Activated CD8-positive, alpha-beta T cell treated with anti-CD3 and anti-CD28 coated beads for 36 hours (primary cell): ENCODE data around the gene PXMP4. TPM values are rescaled to one million over a fixed set of nuclear protein-coding genes. Genes with fewer than 3 reads are reported as not detected.

ENCODE experiments used
- ATAC-seq: fragments of 200-7000 bp; cut with Tn5 transposase; one replicate; pipeline ENCODE4 v1.10.0; 2021; ENCODE audit warnings: mild to moderate bottlenecking, moderate library complexity
- CTCF ChIA-PET: fragments of 350-600 bp; sonication (Branson Sonifier 250); formaldehyde crosslinking; loops from one replicate; lab custom pipeline; 2021; ENCODE audit warnings: antibody characterized with exemption; lab: Charles Lee
- POLR2A ChIA-PET: fragments of 350-600 bp; sonication (Branson Sonifier 250); formaldehyde crosslinking; loops from one replicate; lab custom pipeline; 2021; ENCODE audit warnings: antibody characterized with exemption; lab: Charles Lee
- DNase-seq: peaks from one replicate; pipeline ENCODE4 v3.0.0-alpha.2; 2020
- H3K27ac Mint-ChIP-seq: one replicate; pipeline ENCODE4 v1.8.0; 2021; ENCODE audit warnings: mild to moderate bottlenecking, mixed read lengths
- H3K27me3 Mint-ChIP-seq: one replicate; pipeline ENCODE4 v1.8.0; 2021; ENCODE audit warnings: mixed read lengths
- H3K36me3 Mint-ChIP-seq: one replicate; pipeline ENCODE4 v1.8.0; 2021; ENCODE audit warnings: low read depth, mixed read lengths
- H3K4me1 Mint-ChIP-seq: one replicate; pipeline ENCODE4 v1.8.0; 2021; ENCODE audit warnings: low read depth, mixed read lengths
- H3K4me3 Mint-ChIP-seq: one replicate; pipeline ENCODE4 v1.8.0; 2021; ENCODE audit warnings: mild to moderate bottlenecking, moderate library complexity, mixed read lengths
- H3K9me3 Mint-ChIP-seq: one replicate; pipeline ENCODE4 v1.8.0; 2021; ENCODE audit warnings: mixed read lengths
- CTCF ChIP-seq: fragments of 200-600 bp; IDR thresholded peaks from one replicate; pipeline ENCODE4 v1.8.0; 2022; ENCODE audit warnings: antibody characterized with exemption, mild to moderate bottlenecking
- intact Hi-C: fragments of 100-400 bp; cut with micrococcal nuclease; formaldehyde crosslinking; loops from one replicate; pipeline ENCODE4 v1.10.0; 2022
- total RNA-seq, 2 experiments: library from RNA; stranded (reverse); gene quantifications; one replicate each; pipeline ENCODE4 v1.2.3, GENCODE V29; 2021

PXMP4 gene
- total RNA-seq, 2 experiments from 2014 or later: 6.9 to 7.3 TPM

- no peak for TF ChIP-seq CTCF
- Mint-ChIP-seq H3K4me3 (no peak overlapping the region), H3K36me3 (peaks cover 20% of the 10 kb centered on the region), H3K27ac (peak overlapping the region; percentile 82), H3K4me1 (peaks cover 64% of the 10 kb centered on the region), H3K9me3 (no peaks in the 10 kb centered on the region), H3K27me3 (no peaks in the 10 kb centered on the region)
- no peak for DNase-seq
- no peak for ATAC-seq
- intact Hi-C loops: loop anchor here (5.0 kb wide), 1 partner anchor 45 kb away; the partner anchor contains the start of gene ZNF341
- POLR2A ChIA-PET: interaction anchor here (0.9 to 5.1 kb wide), 5 partner anchors 8 to 49 kb away, joined by 3 to 27 read pairs (median 6); partner anchors contain the start of gene PXMP4
- CTCF ChIA-PET: interaction anchor here (1.0 to 2.0 kb wide), 6 partner anchors 19 to 153 kb away, joined by 3 to 8 read pairs (median 6); partner anchors contain the start of genes ACTL10, PXMP4 and ZNF341
Observed at GRCh38 chr20:33687370-33687915, 32.7 kb downstream of the PXMP4 start.

GRCh38 chr20:33686984-33687366 is 33.1 kb downstream of the PXMP4 start:
- Mint-ChIP-seq H3K4me3 (peak overlapping the region; percentile 49), H3K27me3 (no peaks in the 10 kb centered on the region), H3K4me1 (peaks cover 66% of the 10 kb centered on the region), H3K9me3 (no peaks in the 10 kb centered on the region), H3K36me3 (peaks cover 22% of the 10 kb centered on the region), H3K27ac (peak overlapping the region; percentile 82)
- DNase-seq: no peak
- no peak for ATAC-seq
- ChIA-PET CTCF (interaction anchor here (1.0 to 2.0 kb wide), 6 partner anchors 9 to 45 kb away, joined by 3 to 8 read pairs (median 6); partner anchors contain the start of genes ACTL10, PXMP4 and ZNF341), POLR2A (interaction anchor here (0.9 to 5.1 kb wide), 6 partner anchors 10 to 104 kb away, joined by 3 to 27 read pairs (median 3); partner anchors contain the start of gene PXMP4)
- TF ChIP-seq CTCF: no peak
- intact Hi-C loops: loop anchor here (5.0 kb wide), 1 partner anchor 45 kb away; the partner anchor contains the start of gene ZNF341

- POLR2A ChIA-PET: interaction anchor here (0.9 to 12.5 kb wide), 9 partner anchors 10 to 105 kb away, joined by 3 to 262 read pairs (median 5); partner anchors contain the start of genes ACTL10, C20orf144, NECAB3 and PXMP4
- Mint-ChIP-seq H3K9me3 (no peaks in the 10 kb centered on the region), H3K36me3 (peaks cover 28% of the 10 kb centered on the region), H3K27me3 (no peaks in the 10 kb centered on the region), H3K4me1 (peaks cover 73% of the 10 kb centered on the region), H3K4me3 (peak within 1 kb of the TSS; percentile 95), H3K27ac (peak within 1 kb of the TSS; percentile 92)
- intact Hi-C loops: loop anchor here (5.0 kb wide), 1 partner anchor 46 kb away; the partner anchor contains the start of gene ZNF341
- peak; percentile 97 for DNase-seq
- CTCF ChIA-PET: interaction anchor here (1.0 to 2.0 kb wide), 6 partner anchors 8 to 46 kb away, joined by 3 to 8 read pairs (median 6); partner anchors contain the start of genes ACTL10, PXMP4 and ZNF341
- ATAC-seq: peak; percentile 85
- TF ChIP-seq CTCF: no peak
Observed at GRCh38 chr20:33686100-33686983, 33.8 kb downstream of the PXMP4 start, which contains the start of gene E2F1. Gene E2F1, minus strand, starts transcription at chr20:33686385. Its CDS starts 121 bp downstream, at chr20:33686264.

- H3K36me3 Mint-ChIP-seq: peaks cover 34% of the 10 kb centered on the region
- ChIA-PET CTCF (interaction anchor here (1.1 to 1.3 kb wide), 3 partner anchors 14 to 21 kb away, joined by 3 to 6 read pairs (median 6); no protein-coding TSS in a partner anchor), POLR2A (interaction anchor here (0.9 to 12.5 kb wide), 5 partner anchors 17 to 106 kb away, joined by 3 to 262 read pairs (median 27); partner anchors contain the start of genes ACTL10, C20orf144, NECAB3 and PXMP4)
- DNase-seq (peak; percentile 82), ATAC-seq (peak; percentile 52)
- H3K27me3 Mint-ChIP-seq: no peaks in the 10 kb centered on the region
- peaks cover 81% of the 10 kb centered on the region for H3K4me1 Mint-ChIP-seq
- intact Hi-C loops: loop anchor here (5.0 kb wide), 1 partner anchor 47 kb away; the partner anchor contains the start of gene ZNF341
- TF ChIP-seq CTCF: no peak
- H3K27ac Mint-ChIP-seq: peak overlapping the region; percentile 92
- H3K9me3 Mint-ChIP-seq: no peaks in the 10 kb centered on the region
- H3K4me3 Mint-ChIP-seq: peak overlapping the region; percentile 95
Observed at GRCh38 chr20:33685328-33686099, 34.6 kb downstream of the PXMP4 start.
